AG09319 (cell line): ENCODE measurements around the gene PDP2.
"Not testable (repeated sequence)": the region's sequence is repeated elsewhere in the genome, so short reads cannot be mapped to it uniquely, and the experiment has no call there.

ENCODE experiments used
- DNase-seq: peaks from one replicate; pipeline ENCODE4 v3.0.0-alpha.2; 2010; ENCODE audit warnings: low read depth; ENCODE audit errors: extremely low read depth
- CTCF ChIP-seq: IDR thresholded peaks from 2 replicates; pipeline ENCODE4 v1.5.1; 2011; ENCODE audit warnings: low read depth, mild to moderate bottlenecking, inconsistent platforms, low read length, moderate library complexity

Gene PDP2

GRCh38 chr16:66862023-66862520 is 18.2 kb upstream of the PDP2 start:
- no peak for DNase-seq
- TF ChIP-seq CTCF, result no peak

GRCh38 chr16:66863707-66864106 is 16.6 kb upstream of the PDP2 start:
- no peak for DNase-seq

GRCh38 chr16:66869424-66869823 is 10.9 kb upstream of the PDP2 start:
- DNase-seq, result no peak
- TF ChIP-seq CTCF, result no peak

More at GRCh38 chr16:66863707-66864106, 16.6 kb upstream of the PDP2 start:
- TF ChIP-seq CTCF, result no peak

GRCh38 chr16:66871363-66871762 is 9.0 kb upstream of the PDP2 start:
- not testable (repeated sequence) for DNase-seq

GRCh38 chr16:66871840-66872239 is 8.5 kb upstream of the PDP2 start:
- DNase-seq, result no peak
- TF ChIP-seq CTCF, result no peak

- DNase-seq, result no peak
- no peak for TF ChIP-seq CTCF
These were observed 7.8 kb upstream of the PDP2 start for GRCh38 chr16:66872559-66872942.

- peak; percentile 94 for TF ChIP-seq CTCF
- DNase-seq, result peak; percentile 91
These were observed 7.2 kb upstream of the PDP2 start for GRCh38 chr16:66872943-66873684.

- no peak for DNase-seq
- no peak for TF ChIP-seq CTCF
These were observed 6.6 kb upstream of the PDP2 start for GRCh38 chr16:66873685-66874055.
